ENCODE data around the gene TMEM61. TPM values are rescaled to one million over a fixed set of nuclear protein-coding genes. Genes with fewer than 3 reads are reported as not detected.

The TMEM61 gene
- total and polyA plus RNA-seq, 11 donors = 0.48 to 1.2 TPM; not detected in 9

GRCh38 chr1:54998677-54999076 is 18.2 kb downstream of the TMEM61 start, which contains the start of gene BSND:
Gene BSND, plus strand, starts transcription at chr1:54998933. Its CDS starts 254 bp downstream, at chr1:54999187.
- Histone ChIP-seq H3K4me1 (peaks cover 0 to 13% (median 3%) of the 10 kb centered on the region in 12 donors), H3K27ac (no peak within 1 kb of the TSS), H3K9me3 (no peaks in the 10 kb centered on the region), H3K27me3 (peaks cover 5 to 50% (median 27%) of the 10 kb centered on the region in 9 donors), H3K36me3 (no peaks in the 10 kb centered on the region), H3K4me3 (no peak within 1 kb of the TSS)
- no peak for TF ChIP-seq POLR2A (IDR thresholded peaks at IDR 0.05)
- no peak for TF ChIP-seq CTCF (IDR thresholded peaks at IDR 0.05)
- intact Hi-C loops (cut with DNase I) = loop anchor here in 1 of 10 donors (2.0 kb wide), 1 partner anchor 48 kb away; no protein-coding TSS in a partner anchor
- DNase-seq (no peak), ATAC-seq (no peak)
- WGBS, 4 donors = 68 to 72% (median 69%) methylated on average over 6 to 7 of the region's 7 CpGs

- H3K4me3 ChIP-seq = no peak overlapping the region
- WGBS, 4 donors = 66 to 76% (median 73%) methylated on average over 8 of the region's 8 CpGs
- no peak for DNase-seq
- H3K27ac ChIP-seq = no peak overlapping the region
- no peak for ATAC-seq
- H3K36me3 ChIP-seq = no peaks in the 10 kb centered on the region
- intact Hi-C loops (cut with DNase I) = no loop called here
- peaks cover 5 to 48% (median 27%) of the 10 kb centered on the region in 9 donors for H3K27me3 ChIP-seq
- H3K4me1 ChIP-seq = peaks cover 0 to 13% (median 3%) of the 10 kb centered on the region in 12 donors
- H3K9me3 ChIP-seq = no peaks in the 10 kb centered on the region
- TF ChIP-seq CTCF (IDR thresholded peaks at IDR 0.05) = no peak
Measured at GRCh38 chr1:55000110-55001085, 20.0 kb downstream of the TMEM61 start.

- no peak for TF ChIP-seq POLR2A (IDR thresholded peaks at IDR 0.05)
- no peak for TF ChIP-seq CTCF (IDR thresholded peaks at IDR 0.05)
- ATAC-seq = no peak
- Histone ChIP-seq H3K36me3 (no peaks in the 10 kb centered on the region), H3K27me3 (peaks cover 5 to 39% (median 21%) of the 10 kb centered on the region in 9 donors), H3K4me3 (no peak overlapping the region), H3K27ac (no peak overlapping the region), H3K9me3 (no peaks in the 10 kb centered on the region), H3K4me1 (peaks cover 0 to 9% (median 2%) of the 10 kb centered on the region in 12 donors)
- DNase-seq = no peak
- intact Hi-C loops (cut with DNase I) = no loop called here
- 88 to 94% (median 88%) methylated on average over 4 of the region's 4 CpGs for WGBS, 4 donors
Measured at GRCh38 chr1:55001311-55001710, 20.9 kb downstream of the TMEM61 start.

GRCh38 chr1:55002686-55003085 is 22.3 kb downstream of the TMEM61 start:
- 41 to 63% (median 50%) methylated on average over 2 of the region's 2 CpGs for WGBS, 4 donors
- TF ChIP-seq CTCF (IDR thresholded peaks at IDR 0.05) (no peak), POLR2A (IDR thresholded peaks at IDR 0.05) (no peak)

More at GRCh38 chr1:55002686-55003085, 22.3 kb downstream of the TMEM61 start:
- DNase-seq = no peak
- Histone ChIP-seq H3K4me1 (no peaks in the 10 kb centered on the region), H3K4me3 (no peak overlapping the region), H3K9me3 (no peaks in the 10 kb centered on the region), H3K36me3 (no peaks in the 10 kb centered on the region), H3K27me3 (peaks cover 0 to 25% (median 8%) of the 10 kb centered on the region in 9 donors), H3K27ac (no peak overlapping the region)
- ATAC-seq = no peak
- intact Hi-C loops (cut with DNase I) = no loop called here
